Esophagus muscularis mucosa (tissue), 4 donors: ENCODE data around the gene TFF2. TPM values are rescaled to one million over a fixed set of nuclear protein-coding genes. Genes with fewer than 3 reads are reported as not detected.

ENCODE experiments used
- DNase-seq: peaks from one replicate; pipeline ENCODE4 v3.0.0-alpha.2; 2017; ENCODE audit errors: extremely low spot score
- H3K27ac ChIP-seq, 4 donors: fragments of 200-600 bp; sonication (generic); replicated peaks in 1 of 4; 1 replicate in 3 of 4; 2 replicates in 1 of 4; pipeline ENCODE4 v1.5.1; 2016 to 2019; ENCODE audit warnings: mild to moderate bottlenecking in 1 of 4
- H3K27me3 ChIP-seq, 4 donors: fragments of 200-600 bp; sonication (generic); one replicate each; pipeline versions ENCODE4 v1.5.1 to v1.6.0; 2016 to 2019
- H3K36me3 ChIP-seq, 4 donors: fragments of 200-600 bp; sonication (generic); one replicate each; pipeline ENCODE4 v1.5.1; 2016 to 2019
- H3K4me1 ChIP-seq, 4 donors: fragments of 200-600 bp; sonication (generic); one replicate each; pipeline ENCODE4 v1.5.1; 2016 to 2019
- H3K4me3 ChIP-seq, 4 donors: fragments of 200-600 bp; sonication (generic); 1 replicate in 2 of 4; 2 replicates in 2 of 4; pipeline ENCODE4 v1.5.1; 2016 to 2019; ENCODE audit warnings: mild to moderate bottlenecking in 4 of 4, moderate library complexity in 1 of 4
- H3K9me3 ChIP-seq, 4 donors: fragments of 200-600 bp; sonication (generic); 1 replicate in 3 of 4; 2 replicates in 1 of 4; pipeline ENCODE4 v1.5.1; 2016 to 2019
- EP300 ChIP-seq: sonication (generic); formaldehyde crosslinking; IDR thresholded peaks from one replicate; pipeline ENCODE4 v1.6.1; 2017; ENCODE audit warnings: antibody characterized with exemption
- POLR2A ChIP-seq: fragments of 450-650 bp; IDR thresholded peaks from one replicate; pipeline ENCODE4 v1.6.1; 2017; ENCODE audit warnings: antibody characterized with exemption, moderate library complexity, mild to moderate bottlenecking, low read depth
- POLR2AphosphoS5 ChIP-seq, 2 donors: sonication (generic); formaldehyde crosslinking; IDR thresholded peaks; one replicate each; pipeline ENCODE4 v1.6.1; 2017; ENCODE audit warnings: antibody characterized with exemption in 2 of 2
- WGBS: methylation state at CpG from one replicate; pipeline ENCODE4 v1.1.5; 2018; 5-methylcytosine and 5-hydroxymethylcytosine counted together
- intact Hi-C: fragments of 100-400 bp; cut with DNase I; formaldehyde crosslinking; loops from one replicate; pipeline ENCODE4 v1.15.1; 2023
- total RNA-seq, 4 donors: library from RNA; depleted of rRNA; stranded (reverse); fragments of >200 nt; gene quantifications; one replicate each; pipeline versions ENCODE4 v1.1.0 to v1.2.1, GENCODE V29; 2016
- TF ChIP-seq, protein P1 (sequence below), 3 experiments: fragments of 200-600 bp in 2 of 3; fragments of 450-650 bp in 1 of 3; sonication (generic) in 2 of 3; IDR thresholded peaks; one replicate each; pipeline ENCODE4 v1.5.1; 2017 to 2019; ENCODE audit warnings: antibody characterized with exemption in 3 of 3, mild to moderate bottlenecking in 2 of 3, moderate library complexity in 1 of 3

Gene TFF2
- total RNA-seq, 4 donors from 2014 or later: not detected

DNA sequence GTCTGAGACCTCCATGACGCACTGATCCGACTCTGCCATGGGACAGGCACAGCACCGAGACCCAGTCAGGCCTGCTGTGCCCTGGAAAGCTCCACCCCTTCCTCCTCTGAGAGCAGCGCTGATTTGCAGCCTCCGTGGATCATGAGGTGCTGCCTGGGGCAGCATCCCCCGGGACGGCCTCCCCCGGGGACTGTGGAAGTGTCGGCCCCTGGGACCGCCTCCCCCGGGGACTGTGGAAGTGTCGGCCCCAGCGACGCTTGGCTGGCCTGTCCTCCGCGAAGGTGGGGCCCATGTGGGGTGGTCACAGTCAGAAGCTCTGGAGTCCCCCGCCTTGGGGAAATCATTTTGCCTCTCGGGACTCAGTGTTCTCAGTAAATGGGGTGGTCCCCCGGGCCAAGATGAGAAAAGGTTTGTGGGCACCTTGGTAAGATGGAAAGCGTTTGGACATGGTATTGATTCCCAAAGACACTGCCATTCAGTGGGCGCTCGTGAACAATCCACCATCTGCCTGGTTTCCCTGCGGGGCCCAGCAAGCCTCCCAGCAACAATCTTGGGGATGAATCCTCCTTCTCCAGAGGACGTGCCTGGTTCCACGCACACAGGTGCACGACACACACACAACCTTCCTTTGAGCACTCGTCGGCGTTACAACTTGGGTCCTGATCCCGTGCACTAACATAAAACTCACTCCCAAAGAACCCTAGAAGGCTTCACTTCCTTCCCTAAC, 3.0 kb downstream of the TFF2 start:
- 88% methylated on average over 16 of the region's 30 CpGs for WGBS
- Histone ChIP-seq H3K4me3 (no peak overlapping the region), H3K27ac (no peak overlapping the region), H3K27me3 (peaks cover 0 to 35% (median 0%) of the 10 kb centered on the region in 4 donors), H3K36me3 (no peaks in the 10 kb centered on the region), H3K9me3 (no peaks in the 10 kb centered on the region), H3K4me1 (no peaks in the 10 kb centered on the region)
- no peak for DNase-seq
- intact Hi-C loops: no loop called here
- no peak for TF ChIP-seq POLR2AphosphoS5 (IDR thresholded peaks at IDR 0.05)
- TF ChIP-seq, protein P1, sequence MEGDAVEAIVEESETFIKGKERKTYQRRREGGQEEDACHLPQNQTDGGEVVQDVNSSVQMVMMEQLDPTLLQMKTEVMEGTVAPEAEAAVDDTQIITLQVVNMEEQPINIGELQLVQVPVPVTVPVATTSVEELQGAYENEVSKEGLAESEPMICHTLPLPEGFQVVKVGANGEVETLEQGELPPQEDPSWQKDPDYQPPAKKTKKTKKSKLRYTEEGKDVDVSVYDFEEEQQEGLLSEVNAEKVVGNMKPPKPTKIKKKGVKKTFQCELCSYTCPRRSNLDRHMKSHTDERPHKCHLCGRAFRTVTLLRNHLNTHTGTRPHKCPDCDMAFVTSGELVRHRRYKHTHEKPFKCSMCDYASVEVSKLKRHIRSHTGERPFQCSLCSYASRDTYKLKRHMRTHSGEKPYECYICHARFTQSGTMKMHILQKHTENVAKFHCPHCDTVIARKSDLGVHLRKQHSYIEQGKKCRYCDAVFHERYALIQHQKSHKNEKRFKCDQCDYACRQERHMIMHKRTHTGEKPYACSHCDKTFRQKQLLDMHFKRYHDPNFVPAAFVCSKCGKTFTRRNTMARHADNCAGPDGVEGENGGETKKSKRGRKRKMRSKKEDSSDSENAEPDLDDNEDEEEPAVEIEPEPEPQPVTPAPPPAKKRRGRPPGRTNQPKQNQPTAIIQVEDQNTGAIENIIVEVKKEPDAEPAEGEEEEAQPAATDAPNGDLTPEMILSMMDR (IDR thresholded peaks at IDR 0.05): no peak
- no peak for TF ChIP-seq EP300
- TF ChIP-seq POLR2A: no peak

GRCh38 chr21:42346866-42347600, 3.8 kb downstream of the TFF2 start:
- H3K4me3 ChIP-seq: no peak overlapping the region
- no peaks in the 10 kb centered on the region for H3K4me1 ChIP-seq
- TF ChIP-seq EP300: no peak
- TF ChIP-seq POLR2A: no peak
- TF ChIP-seq, protein P1 (IDR thresholded peaks at IDR 0.05): no peak
- TF ChIP-seq POLR2AphosphoS5 (IDR thresholded peaks at IDR 0.05): no peak
- 92% methylated on average over 28 of the region's 30 CpGs for WGBS
- intact Hi-C loops: no loop called here
- H3K27me3 ChIP-seq: peaks cover 0 to 35% (median 0%) of the 10 kb centered on the region in 4 donors
- H3K27ac ChIP-seq: no peak overlapping the region
- H3K9me3 ChIP-seq: no peaks in the 10 kb centered on the region
- DNase-seq: no peak
- H3K36me3 ChIP-seq: no peaks in the 10 kb centered on the region

DNA sequence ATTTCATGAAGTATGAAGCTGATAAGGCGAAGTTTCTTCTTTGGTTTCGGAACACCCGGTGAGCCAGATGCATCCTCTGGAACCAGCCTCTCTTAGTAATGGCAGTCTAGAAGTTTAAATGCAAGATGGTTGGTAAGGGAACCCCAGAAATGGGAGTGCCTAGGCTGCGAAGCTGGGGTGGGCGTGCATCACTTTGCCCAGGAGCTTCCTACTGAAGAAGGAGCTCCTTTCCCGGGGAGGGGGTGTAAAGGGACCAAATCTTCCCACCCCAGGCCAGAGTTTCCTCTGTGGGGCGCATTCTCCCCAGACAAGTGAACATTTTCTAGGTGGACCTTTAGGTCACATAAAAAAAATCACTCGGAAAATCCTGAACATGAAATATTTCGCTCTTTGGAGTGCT, 4.4 kb downstream of the TFF2 start:
- H3K27ac ChIP-seq: no peak overlapping the region
- intact Hi-C loops: no loop called here
- peaks cover 0 to 35% (median 0%) of the 10 kb centered on the region in 4 donors for H3K27me3 ChIP-seq
- H3K4me1 ChIP-seq: no peaks in the 10 kb centered on the region
- no peaks in the 10 kb centered on the region for H3K36me3 ChIP-seq
- TF ChIP-seq EP300 (no peak), POLR2A (no peak)
- TF ChIP-seq, protein P1 (IDR thresholded peaks at IDR 0.05): no peak
- H3K9me3 ChIP-seq: no peaks in the 10 kb centered on the region
- DNase-seq: no peak
- WGBS: 89% methylated on average over 9 of the region's 9 CpGs
- no peak overlapping the region for H3K4me3 ChIP-seq

DNA sequence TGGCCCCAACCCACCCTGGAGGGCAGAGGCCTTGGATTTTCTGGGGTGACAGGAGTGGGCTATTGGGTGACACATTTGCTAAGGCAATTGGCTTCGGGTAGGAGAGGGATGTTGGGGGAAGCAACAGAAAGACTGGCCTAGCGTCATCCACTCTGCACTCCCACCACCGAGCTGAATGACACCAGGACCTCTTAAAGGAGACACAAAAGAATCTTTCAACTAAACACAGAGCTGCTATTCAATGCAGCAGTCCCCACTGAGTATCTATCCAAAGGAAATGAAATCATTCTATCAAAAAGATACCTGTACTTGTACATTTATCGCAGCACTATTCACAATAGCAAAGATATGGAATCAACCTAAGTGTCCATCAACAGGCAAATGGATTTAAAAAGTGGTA, 6.2 kb downstream of the TFF2 start:
- Histone ChIP-seq H3K27me3 (peaks cover 0 to 32% (median 0%) of the 10 kb centered on the region in 4 donors), H3K36me3 (no peaks in the 10 kb centered on the region), H3K4me1 (no peaks in the 10 kb centered on the region), H3K9me3 (no peaks in the 10 kb centered on the region), H3K4me3 (no peak overlapping the region), H3K27ac (no peak overlapping the region)
- WGBS: 81% methylated on average over 4 of the region's 4 CpGs
- DNase-seq: no peak
- intact Hi-C loops: no loop called here
- TF ChIP-seq EP300 (no peak), POLR2AphosphoS5 (IDR thresholded peaks at IDR 0.05) (no peak), POLR2A (no peak)
- TF ChIP-seq, protein P1 (IDR thresholded peaks at IDR 0.05): no peak
